NT2/D1 (cell line): Measurements from ENCODE around the gene MTM1.

Experiments
- SUZ12 ChIP-seq: IDR thresholded peaks from 2 replicates; pipeline ENCODE4 v1.6.1; 2011; ENCODE audit not compliant: insufficient read length, insufficient read depth; ENCODE audit errors: extremely low read depth
- ZNF274 ChIP-seq: IDR thresholded peaks from 2 replicates; pipeline ENCODE4 v1.6.1; 2011; ENCODE audit warnings: mild to moderate bottlenecking, low read depth, low read length

DNA sequence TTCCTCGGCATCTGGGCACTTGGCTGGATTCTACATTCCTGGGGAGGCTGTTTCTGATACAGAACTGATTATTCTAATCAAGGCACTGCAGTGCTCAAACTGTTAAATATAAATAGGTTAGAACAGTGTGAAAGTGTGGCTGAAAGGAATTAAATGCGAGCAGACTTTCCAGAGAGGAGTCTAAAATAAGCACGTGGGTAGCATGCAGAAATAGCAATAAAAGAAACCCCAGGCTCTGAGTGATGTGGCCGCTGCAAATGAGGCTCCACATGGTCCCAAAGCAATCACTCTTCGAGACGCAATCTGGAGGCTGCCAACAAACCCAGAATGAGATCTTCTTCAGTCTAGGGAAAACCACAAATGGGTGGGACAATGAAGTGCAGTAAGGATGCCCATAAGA, 30.6 kb upstream of the MTM1 start:
- TF ChIP-seq ZNF274, result no peak
- no peak for TF ChIP-seq SUZ12
